Transverse colon (tissue), 3 donors: ENCODE data around the gene DDI2.

Source experiments
- EP300 ChIP-seq: sonication (generic); formaldehyde crosslinking; IDR thresholded peaks from one replicate; pipeline ENCODE4 v1.6.1; 2017; ENCODE audit warnings: antibody characterized with exemption, low read depth
- TF ChIP-seq, protein P1 (sequence below), 5 experiments: fragments of 200-600 bp in 3 of 5; fragments of 450-650 bp in 2 of 5; sonication (generic) in 3 of 5; IDR thresholded peaks; 1 replicate in 2 of 5; 2 replicates in 3 of 5; pipeline ENCODE4 v1.5.1; 2016 to 2017; ENCODE audit warnings: antibody characterized with exemption in 5 of 5, inconsistent platforms in 3 of 5, mild to moderate bottlenecking in 2 of 5, moderate library complexity in 1 of 5

DNA sequence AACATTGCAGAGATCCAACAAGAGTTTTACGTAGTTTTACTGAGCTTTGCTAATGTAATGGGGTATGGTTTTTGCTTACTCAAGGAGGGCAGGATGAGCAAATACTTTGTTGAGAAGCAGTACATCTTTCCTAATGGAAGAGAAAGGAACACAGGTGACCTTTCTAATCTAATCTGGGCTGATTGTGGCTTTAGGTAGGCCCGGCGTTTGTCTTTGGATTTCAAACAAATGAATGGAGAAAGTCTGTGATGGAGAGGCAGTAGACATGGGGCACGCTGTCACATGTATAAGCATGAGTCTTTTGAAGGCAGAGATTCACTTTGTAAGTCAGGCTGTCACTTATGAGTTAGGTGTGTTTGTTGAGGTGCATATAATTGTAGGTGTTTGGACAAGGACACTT is 68.6 kb downstream of the DDI2 start:
- TF ChIP-seq, protein P1, sequence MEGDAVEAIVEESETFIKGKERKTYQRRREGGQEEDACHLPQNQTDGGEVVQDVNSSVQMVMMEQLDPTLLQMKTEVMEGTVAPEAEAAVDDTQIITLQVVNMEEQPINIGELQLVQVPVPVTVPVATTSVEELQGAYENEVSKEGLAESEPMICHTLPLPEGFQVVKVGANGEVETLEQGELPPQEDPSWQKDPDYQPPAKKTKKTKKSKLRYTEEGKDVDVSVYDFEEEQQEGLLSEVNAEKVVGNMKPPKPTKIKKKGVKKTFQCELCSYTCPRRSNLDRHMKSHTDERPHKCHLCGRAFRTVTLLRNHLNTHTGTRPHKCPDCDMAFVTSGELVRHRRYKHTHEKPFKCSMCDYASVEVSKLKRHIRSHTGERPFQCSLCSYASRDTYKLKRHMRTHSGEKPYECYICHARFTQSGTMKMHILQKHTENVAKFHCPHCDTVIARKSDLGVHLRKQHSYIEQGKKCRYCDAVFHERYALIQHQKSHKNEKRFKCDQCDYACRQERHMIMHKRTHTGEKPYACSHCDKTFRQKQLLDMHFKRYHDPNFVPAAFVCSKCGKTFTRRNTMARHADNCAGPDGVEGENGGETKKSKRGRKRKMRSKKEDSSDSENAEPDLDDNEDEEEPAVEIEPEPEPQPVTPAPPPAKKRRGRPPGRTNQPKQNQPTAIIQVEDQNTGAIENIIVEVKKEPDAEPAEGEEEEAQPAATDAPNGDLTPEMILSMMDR (IDR thresholded peaks at IDR 0.05): no peak
- TF ChIP-seq EP300: no peak
